Peyer's patch (tissue), 4 donors: Measurements from ENCODE around the gene MT1A. TPM values are rescaled to one million over a fixed set of nuclear protein-coding genes. Genes with fewer than 3 reads are reported as not detected.
A peak's percentile ranks its signal among the peaks of the same experiment; 100 is the strongest.

Experiments
- DNase-seq, 3 donors: peaks; one replicate each; pipeline ENCODE4 v3.0.0-alpha.2; 2017 to 2019
- H3K27ac ChIP-seq, 4 donors: fragments of 200-600 bp; sonication (generic); one replicate each; pipeline ENCODE4 v1.5.1; 2016 to 2019
- H3K27me3 ChIP-seq, 2 donors: fragments of 200-600 bp; sonication (generic); one replicate each; pipeline ENCODE4 v1.5.1; 2019
- H3K36me3 ChIP-seq, 3 donors: fragments of 200-600 bp; sonication (generic); one replicate each; pipeline ENCODE4 v1.5.1; 2016 to 2019
- H3K4me1 ChIP-seq, 4 donors: fragments of 200-600 bp; sonication (generic); one replicate each; pipeline ENCODE4 v1.5.1; 2016 to 2019
- H3K4me3 ChIP-seq, 4 donors: fragments of 200-600 bp; sonication (generic); 1 replicate in 3 of 4; 2 replicates in 1 of 4; pipeline ENCODE4 v1.5.1; 2016 to 2019; ENCODE audit warnings: mild to moderate bottlenecking in 1 of 4
- H3K9me3 ChIP-seq, 4 donors: fragments of 200-600 bp; sonication (generic); one replicate each; pipeline ENCODE4 v1.5.1; 2016 to 2019; ENCODE audit warnings: mild to moderate bottlenecking in 1 of 4
- POLR2A ChIP-seq, 2 donors: fragments of 450-650 bp; IDR thresholded peaks; one replicate each; pipeline ENCODE4 v1.5.1; 2017; ENCODE audit warnings: antibody characterized with exemption in 2 of 2, mild to moderate bottlenecking in 2 of 2, moderate library complexity in 2 of 2
- total RNA-seq, 4 donors: library from RNA; depleted of rRNA; stranded (reverse); fragments of >200 nt; gene quantifications; one replicate each; pipeline ENCODE4 v1.1.0, GENCODE V29; 2016
- TF ChIP-seq, protein P1 (sequence below), 6 experiments: fragments of 450-650 bp in 4 of 6; fragments of 200-600 bp in 2 of 6; sonication (generic) in 1 of 6; IDR thresholded peaks; one replicate each; pipeline ENCODE4 v1.5.1; 2017 to 2019; ENCODE audit warnings: antibody characterized with exemption in 6 of 6, mild to moderate bottlenecking in 3 of 6, moderate library complexity in 1 of 6

Gene MT1A
- total RNA-seq, result 100 to 1,000 TPM in 1 of 4 donors, not detected in 3; 102 TPM

DNA sequence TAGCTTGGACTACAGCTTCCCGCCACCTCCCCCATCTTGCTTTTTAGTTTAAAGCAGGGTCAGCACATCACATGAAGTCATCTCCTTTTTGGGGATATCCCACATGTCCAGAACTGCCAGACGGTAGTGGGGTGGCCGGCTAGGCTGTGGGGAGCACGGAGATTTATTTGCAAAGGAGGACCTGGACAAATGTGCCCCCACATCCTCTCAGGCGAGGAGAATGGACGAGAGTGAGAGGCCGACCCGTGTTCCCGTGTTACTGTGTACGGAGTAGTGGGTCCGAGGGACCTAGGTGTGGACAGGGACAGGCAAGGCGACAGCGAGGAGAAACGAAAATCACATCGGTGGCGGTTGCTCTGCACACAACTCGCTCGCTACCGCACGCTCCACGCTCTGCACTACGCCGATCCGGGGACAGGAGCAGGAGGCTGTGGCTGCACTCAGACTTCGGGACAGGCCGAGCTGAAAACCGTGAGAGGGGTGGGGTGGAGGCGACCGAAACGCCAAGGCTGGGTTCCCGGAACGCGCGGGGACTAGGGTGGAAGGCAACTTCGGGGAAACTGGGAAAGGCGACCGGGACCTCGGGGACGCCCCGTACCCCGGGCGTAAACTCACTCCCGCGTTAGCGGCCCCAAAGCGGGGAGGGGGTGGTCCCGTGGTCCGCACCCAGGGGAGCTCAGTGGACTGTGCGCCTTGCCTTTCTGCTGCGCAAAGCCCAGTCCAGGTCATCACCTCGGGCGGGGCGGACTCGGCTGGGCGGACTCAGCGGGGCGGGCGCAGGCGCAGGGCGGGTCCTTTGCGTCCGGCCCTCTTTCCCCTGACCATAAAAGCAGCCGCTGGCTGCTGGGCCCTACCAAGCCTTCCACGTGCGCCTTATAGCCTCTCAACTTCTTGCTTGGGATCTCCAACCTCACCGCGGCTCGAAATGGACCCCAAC is at the start of gene MT1A:
MT1A (plus strand) TSS at position 853 of the 937 bp plus-strand sequence; CDS start at position 926, 73 bp downstream.
- no peaks in the 10 kb centered on the region for H3K9me3 ChIP-seq
- no peaks in the 10 kb centered on the region for H3K36me3 ChIP-seq
- H3K27ac ChIP-seq, result peak within 1 kb of the TSS in 3 of 4 donors; percentile 19 to 73 (median 48)
- TF ChIP-seq, protein P1, sequence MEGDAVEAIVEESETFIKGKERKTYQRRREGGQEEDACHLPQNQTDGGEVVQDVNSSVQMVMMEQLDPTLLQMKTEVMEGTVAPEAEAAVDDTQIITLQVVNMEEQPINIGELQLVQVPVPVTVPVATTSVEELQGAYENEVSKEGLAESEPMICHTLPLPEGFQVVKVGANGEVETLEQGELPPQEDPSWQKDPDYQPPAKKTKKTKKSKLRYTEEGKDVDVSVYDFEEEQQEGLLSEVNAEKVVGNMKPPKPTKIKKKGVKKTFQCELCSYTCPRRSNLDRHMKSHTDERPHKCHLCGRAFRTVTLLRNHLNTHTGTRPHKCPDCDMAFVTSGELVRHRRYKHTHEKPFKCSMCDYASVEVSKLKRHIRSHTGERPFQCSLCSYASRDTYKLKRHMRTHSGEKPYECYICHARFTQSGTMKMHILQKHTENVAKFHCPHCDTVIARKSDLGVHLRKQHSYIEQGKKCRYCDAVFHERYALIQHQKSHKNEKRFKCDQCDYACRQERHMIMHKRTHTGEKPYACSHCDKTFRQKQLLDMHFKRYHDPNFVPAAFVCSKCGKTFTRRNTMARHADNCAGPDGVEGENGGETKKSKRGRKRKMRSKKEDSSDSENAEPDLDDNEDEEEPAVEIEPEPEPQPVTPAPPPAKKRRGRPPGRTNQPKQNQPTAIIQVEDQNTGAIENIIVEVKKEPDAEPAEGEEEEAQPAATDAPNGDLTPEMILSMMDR (IDR thresholded peaks at IDR 0.05), result no peak
- peak in 1 of 2 donors; percentile 29 for TF ChIP-seq POLR2A (IDR thresholded peaks at IDR 0.05)
- H3K4me3 ChIP-seq, result peak within 1 kb of the TSS; percentile 12 to 63 (median 38)
- peaks cover 0 to 11% of the 10 kb centered on the region in 2 donors for H3K27me3 ChIP-seq
- DNase-seq, result peak in 2 of 3 donors; percentile 82 to 91
- H3K4me1 ChIP-seq, result peaks cover 0 to 29% (median 2%) of the 10 kb centered on the region in 4 donors

DNA sequence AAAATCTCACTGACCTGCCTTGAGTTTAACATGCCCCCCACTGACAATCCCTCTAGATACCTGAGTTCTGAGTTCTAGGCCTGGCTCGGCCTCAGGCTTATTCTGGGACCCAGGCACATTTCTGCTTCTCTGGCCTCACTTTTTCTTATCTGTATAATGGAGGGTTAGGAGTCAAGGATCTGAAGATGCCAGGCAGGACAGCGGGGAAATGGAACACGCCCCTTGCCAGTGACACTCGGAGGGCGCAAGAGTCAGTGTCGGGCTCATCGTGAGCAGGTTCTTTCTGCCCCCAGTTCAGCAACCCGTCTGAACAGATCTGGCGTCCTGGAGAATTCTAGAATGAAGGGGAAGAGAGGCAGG is 49.7 kb upstream of the MT1A start:
- Histone ChIP-seq H3K27me3 (peaks cover 0 to 10% of the 10 kb centered on the region in 2 donors), H3K4me1 (peaks cover 0 to 12% (median 2%) of the 10 kb centered on the region in 4 donors), H3K36me3 (no peaks in the 10 kb centered on the region), H3K27ac (no peak overlapping the region), H3K4me3 (peak overlapping the region in 2 of 4 donors; percentile 52 to 54), H3K9me3 (no peaks in the 10 kb centered on the region)
- peak in 1 of 3 donors; percentile 18 for DNase-seq
- TF ChIP-seq, protein P1 (IDR thresholded peaks at IDR 0.05), result no peak
- TF ChIP-seq POLR2A (IDR thresholded peaks at IDR 0.05), result no peak

DNA sequence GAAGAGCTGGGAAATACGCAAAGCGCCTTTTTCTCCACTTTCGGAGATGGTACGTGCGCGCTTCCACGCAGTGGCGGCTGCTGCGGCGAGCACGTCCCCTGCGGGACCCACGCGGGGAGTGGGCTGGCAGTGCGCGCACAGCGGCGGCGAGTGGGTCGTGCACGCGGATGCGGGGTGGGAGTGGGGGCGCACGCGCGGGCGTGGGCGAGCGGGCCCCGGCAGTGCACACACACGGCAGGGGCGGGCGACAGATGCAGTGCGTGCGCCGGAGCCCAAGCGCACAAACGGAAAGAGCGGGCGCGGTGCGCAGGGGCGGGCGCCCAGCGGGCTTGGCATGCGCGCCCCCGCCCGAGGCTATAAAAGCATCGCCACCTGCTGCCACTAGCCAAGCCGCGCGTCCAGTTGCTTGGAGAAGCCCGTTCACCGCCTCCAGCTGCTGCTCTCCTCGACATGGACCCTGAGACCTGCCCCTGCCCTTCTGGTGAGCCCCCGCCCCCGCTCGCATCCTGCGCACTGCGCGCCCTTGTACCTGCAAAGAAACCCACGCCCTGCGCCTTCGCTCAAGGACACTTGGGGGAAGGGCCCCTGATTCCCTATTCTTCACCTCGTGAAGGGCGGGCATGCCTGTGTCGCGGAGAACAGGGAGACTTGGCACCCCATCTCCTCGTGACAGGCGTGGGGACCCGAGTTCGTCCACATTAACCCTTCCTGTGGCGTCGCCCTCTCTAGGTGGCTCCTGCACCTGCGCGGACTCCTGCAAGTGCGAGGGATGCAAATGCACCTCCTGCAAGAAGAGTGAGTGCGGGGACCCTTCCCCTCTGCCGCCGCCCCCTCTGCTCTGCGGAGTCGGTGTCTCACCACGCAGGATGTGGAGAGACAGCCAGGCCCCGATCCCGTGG is 49.1 kb upstream of the MT1A start, which contains the start of gene MT3:
MT3 (plus strand) TSS at position 388 of the 899 bp plus-strand sequence; CDS start at position 451, 63 bp downstream.
- Histone ChIP-seq H3K27ac (no peak within 1 kb of the TSS), H3K4me1 (peaks cover 0 to 12% (median 2%) of the 10 kb centered on the region in 4 donors), H3K9me3 (no peaks in the 10 kb centered on the region), H3K36me3 (no peaks in the 10 kb centered on the region), H3K4me3 (peak within 1 kb of the TSS in 3 of 4 donors; percentile 30 to 54 (median 52)), H3K27me3 (peaks cover 0 to 10% of the 10 kb centered on the region in 2 donors)
- no peak for TF ChIP-seq POLR2A (IDR thresholded peaks at IDR 0.05)
- TF ChIP-seq, protein P1 (IDR thresholded peaks at IDR 0.05), result peak in 1 of 6 experiments; percentile 8
- peak in 2 of 3 donors; percentile 44 to 61 for DNase-seq

DNA sequence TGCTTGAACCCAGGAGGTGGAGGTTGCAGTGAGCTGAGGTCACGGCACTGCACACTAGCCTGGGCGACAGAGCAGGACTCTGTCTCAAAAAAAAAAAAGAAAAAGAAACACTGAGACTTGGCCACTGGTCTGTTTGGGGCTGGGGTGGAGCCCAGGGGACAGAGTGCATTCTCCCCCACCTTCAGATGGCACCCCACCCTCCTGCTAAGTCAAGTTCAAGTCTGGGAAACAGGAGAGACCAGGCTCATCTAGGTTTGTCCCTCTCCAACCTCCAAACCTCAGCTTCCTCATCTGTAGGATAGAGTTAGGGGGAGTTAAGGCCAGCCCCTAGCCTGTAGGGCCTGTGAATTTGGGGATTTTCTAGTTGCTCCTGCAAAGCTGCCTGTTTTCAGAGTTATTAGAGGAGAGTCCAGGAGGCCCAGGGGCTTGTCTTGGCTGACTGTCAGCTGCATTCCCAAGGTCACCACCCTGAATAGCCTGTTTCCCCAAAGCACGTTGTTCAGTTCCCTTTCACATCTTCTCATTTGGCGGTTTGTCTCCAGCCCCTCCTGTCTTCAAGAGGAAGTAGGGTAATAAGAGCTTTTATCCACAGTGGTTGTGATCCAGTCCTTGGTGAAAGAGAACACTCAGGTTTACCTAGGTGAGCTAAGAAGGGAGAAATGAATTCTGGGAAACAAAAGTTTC is 46.9 kb upstream of the MT1A start:
- no peak for DNase-seq
- H3K27me3 ChIP-seq, result peaks cover 0 to 10% of the 10 kb centered on the region in 2 donors
- no peak overlapping the region for H3K4me3 ChIP-seq
- no peak overlapping the region for H3K27ac ChIP-seq
- H3K9me3 ChIP-seq, result no peaks in the 10 kb centered on the region
- no peaks in the 10 kb centered on the region for H3K36me3 ChIP-seq
- H3K4me1 ChIP-seq, result peaks cover 0 to 12% (median 2%) of the 10 kb centered on the region in 4 donors
- no peak for TF ChIP-seq POLR2A (IDR thresholded peaks at IDR 0.05)
- TF ChIP-seq, protein P1 (IDR thresholded peaks at IDR 0.05), result no peak
